Activated CD4-positive, alpha-beta T cell treated with anti-CD3 and anti-CD28 coated beads for 4 hours (primary cell): ENCODE results near the gene IL17C.
A peak's percentile ranks its signal among the peaks of the same experiment; 100 is the strongest.

Experiments used
- DNase-seq, 2 donors: peaks; one replicate each; pipeline ENCODE4 v3.0.0-alpha.2; 2020

Gene IL17C

DNA sequence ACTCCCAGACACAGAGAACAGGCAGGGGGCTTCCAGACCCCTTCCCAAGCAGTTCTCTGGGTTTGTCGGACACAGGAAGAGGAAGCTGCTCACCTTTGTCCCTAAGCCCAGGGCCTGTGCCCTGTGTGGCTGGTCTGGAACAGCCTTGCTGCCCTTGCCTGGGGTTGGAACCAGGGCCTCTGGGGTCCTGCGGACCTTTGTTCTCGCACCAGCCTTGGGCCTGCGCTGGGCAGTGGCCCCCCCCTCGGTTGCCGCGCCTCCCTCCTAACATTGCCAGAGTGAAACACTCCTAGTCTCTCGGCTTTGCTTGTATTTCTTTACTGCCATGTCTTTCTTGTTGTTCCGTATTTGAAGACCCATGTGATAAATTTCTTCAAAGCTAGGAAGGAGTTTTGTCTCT, 8.5 kb upstream of the IL17C start:
- DNase-seq = no peak

DNA sequence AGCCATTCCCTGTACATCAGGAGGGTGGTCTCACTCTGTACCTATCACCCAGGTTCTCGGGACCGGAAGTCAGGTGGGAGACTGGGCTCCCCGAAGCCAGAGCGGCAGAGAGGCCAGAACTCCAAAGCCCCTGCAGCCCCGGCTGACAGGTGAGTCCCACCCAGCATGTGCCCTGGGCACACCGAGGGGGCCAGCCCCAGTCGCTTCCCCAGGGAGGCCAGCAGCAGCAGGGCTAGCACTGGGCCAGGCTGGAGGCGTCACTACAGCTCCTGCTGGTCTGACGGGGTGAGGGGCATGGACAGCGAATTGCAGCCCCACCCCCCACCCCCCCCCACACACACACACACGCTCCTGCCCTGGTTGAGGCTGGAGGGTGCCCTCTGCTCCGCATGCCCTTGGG, 7.9 kb upstream of the IL17C start:
- DNase-seq = no peak

DNA sequence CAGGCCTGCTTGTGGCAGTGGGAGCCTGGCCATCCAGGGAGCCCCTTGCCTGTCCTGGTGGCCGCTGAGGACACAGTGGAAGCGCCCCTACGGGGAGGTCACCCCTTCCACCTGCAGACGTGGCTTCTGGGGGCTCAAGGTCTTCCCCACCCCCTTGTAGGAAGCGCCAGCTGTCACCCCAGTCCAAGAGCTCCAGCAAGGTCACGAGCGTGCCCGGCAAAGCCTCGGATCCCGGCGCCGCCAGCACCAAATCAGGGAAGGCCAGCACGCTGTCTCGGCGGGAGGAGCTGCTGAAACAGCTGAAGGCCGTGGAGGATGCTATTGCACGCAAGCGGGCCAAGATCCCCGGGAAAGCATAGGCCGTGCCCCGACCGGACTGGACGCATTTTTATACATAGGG, 7.4 kb upstream of the IL17C start:
- DNase-seq = no peak

DNA sequence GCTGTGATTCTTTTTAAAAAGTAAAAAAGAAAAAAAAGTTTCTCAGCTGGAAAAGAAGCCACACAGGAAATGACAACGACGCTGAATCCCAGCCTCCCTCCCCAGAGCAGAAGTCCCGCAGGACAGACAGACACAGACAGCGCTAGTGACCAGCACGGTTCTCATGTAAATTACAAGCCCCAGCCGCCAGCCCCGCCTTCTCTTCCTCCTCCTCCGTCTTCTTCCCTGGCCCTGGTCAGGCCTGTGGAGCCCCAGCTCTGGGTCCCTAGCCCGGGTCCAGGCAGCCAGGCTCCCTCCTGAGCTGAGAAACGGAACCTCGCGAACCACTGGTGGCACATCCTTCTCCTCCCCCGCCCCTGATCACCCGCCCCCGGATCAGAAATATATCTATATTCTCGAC, 7.0 kb upstream of the IL17C start:
- DNase-seq = no peak

GRCh38 chr16:88631920-88632586, 6.3 kb upstream of the IL17C start:
- no peak for DNase-seq

DNA sequence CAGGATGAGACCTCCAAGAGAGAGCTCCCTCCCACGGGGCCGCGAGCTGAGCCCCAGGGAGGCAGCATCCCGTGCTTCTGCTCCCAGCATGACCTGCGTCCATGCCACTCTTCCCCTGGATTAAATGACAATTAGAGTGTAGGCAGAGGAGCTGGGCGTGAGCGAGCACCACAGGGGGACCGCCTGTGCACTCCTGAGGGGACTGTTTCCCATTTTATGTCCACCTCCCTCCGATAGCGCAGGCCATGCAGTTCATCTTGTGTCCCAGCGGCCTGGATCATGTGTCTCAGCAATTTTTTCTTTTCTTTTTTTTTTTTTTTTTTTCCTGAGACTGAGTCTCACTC, 5.8 kb upstream of the IL17C start:
- no peak for DNase-seq

DNA sequence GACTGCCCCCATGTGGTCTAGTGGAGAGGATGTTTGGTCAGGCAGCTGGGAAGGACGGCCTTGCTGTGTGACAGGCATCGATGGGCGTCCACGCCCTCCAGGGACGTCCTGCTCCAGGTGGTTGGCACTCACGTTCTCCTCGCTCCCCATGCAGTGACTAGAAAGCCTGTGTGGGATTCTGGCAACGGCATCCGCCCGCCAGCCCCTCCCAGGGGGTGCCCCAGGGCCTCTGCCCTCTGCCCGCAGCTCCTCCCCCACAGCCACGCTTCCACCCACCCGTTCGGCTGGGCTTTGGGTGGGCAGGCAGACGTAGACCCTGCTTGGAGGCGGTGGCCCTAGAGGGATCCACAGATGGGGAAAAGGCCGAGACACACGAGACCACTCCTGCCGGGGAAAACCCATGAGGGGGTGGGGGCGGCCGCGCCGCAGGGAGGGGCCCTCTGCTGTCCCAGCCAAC, 4.7 kb upstream of the IL17C start:
- DNase-seq = peak; percentile 44 to 60

DNA sequence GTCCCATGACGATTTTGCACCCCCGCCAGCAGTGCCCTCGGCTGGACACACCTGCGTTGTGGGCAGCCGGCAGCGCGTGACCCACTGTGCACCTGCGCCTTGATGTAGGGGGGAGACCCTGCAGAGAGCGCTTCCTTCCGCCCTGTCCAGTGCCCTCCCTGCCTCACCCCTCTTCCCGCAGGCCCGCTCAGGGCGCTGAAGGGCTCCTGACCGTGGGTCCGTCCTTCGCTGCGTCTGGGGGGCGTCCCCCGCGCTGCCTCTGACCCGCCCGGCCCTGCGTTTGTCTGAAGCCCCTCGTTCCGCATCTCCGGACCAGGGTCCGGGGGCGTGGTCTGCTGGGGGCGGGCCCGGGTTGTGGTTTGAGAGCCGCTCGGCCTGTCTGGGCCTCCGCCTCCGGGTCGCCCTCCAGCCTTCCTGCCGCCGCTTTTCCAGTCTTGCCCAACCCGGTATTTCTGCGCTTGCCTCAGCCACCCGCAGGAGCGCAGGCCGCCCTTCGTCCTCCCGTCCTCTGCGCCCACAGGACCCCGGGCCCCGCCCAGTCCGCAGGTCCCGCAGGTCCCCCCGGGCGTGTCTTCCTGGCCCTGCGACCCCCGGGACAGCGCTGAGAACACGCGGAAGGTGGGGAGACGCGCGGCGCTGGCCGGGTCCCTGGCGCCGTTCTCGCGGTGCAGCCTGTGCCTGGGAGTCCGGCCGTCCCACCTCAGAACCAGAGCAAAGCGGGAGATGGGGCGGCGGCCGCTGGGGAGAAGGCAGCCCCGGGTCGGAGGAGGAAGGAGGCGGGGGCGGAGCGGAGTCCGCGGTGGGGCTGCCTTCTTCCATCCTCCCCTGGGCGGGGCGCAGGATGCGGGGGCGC, 4.0 kb upstream of the IL17C start:
- peak; percentile 42 to 62 for DNase-seq

GRCh38 chr16:88634994-88635670, 3.2 kb upstream of the IL17C start:
- no peak for DNase-seq

GRCh38 chr16:88635671-88636319, 2.6 kb upstream of the IL17C start:
- DNase-seq = no peak

- DNase-seq = no peak
Observed at GRCh38 chr16:88636488-88637265, 1.7 kb upstream of the IL17C start.

- DNase-seq = no peak
Observed at GRCh38 chr16:88639231-88640038, 1.1 kb downstream of the IL17C start.

GRCh38 chr16:88640039-88640495, 1.7 kb downstream of the IL17C start:
- no peak for DNase-seq

DNA sequence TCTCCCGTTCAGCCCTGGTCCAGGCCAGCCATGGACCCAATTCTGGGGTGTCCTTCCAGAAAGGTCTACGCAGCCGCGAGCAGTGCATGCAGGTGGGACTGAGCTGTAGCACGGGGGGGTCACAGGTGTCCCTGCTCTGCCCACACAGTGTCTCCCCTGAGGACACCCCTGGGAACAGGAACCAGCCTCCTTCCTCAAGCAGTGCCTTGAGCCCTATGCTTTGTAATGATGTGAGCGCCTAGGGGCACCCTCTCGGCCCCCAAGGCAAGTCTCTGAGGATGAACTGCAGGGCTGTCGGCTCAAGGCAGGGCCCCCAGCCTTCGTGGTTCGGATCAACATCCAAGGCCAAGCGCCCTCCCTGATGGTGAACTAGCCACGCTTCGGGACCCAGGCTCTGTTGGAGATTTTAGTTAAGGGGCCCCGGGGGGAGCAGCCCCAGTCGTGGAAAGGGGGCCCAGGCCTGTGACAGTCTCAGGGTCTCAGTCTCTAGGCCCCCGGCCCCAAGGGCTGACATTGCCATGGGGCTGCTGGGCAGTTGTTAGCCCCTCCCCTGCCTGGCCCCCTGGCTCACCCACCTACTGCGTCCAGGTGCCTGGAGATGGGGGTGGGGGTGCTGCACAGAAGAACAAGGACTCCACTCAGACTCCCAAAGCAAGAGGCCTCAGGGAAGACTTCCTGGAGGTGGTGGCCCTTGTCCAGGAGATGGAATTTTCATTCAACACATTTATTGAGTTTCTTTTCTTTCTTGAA, 2.3 kb downstream of the IL17C start:
- DNase-seq = no peak

DNA sequence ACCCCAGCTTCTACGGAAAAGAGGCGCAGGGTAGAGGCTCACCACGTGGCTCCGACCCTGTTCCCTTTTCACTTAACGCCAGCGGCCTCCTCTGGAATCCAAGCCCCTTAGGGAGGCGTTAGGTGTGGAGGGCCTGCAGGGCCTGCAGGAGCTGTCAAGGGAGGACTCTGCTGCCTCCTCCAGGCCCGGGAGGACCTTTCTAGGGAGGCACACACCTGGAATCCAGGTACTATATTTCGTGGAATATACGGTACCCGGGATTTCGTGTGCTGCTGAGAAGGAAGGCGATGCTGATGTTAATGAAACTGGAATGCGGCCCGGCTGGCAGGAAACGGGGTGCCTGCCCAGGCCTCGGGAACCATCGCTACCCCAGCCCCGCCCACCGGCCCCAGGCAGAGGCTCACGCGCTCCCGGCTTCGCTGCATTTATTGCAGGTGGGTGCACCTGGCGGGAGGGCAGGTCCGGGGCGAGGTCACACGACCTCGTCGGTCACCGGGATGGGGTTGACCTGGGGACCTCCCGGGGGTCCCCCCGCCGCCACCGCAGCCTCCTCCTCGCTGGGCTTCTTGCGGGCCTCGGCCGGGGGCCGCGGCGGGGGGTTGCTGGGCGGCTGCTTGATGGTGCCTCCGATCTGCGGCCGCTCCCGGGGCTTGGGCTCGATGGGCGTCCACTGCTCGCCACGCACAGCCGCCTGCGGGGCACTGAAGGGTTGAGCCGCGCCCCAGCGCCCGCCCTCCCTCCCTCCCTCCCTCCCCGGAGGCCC, 4.7 kb downstream of the IL17C start:
- no peak for DNase-seq

GRCh38 chr16:88643644-88643932, 5.2 kb downstream of the IL17C start:
- DNase-seq = no peak

DNA sequence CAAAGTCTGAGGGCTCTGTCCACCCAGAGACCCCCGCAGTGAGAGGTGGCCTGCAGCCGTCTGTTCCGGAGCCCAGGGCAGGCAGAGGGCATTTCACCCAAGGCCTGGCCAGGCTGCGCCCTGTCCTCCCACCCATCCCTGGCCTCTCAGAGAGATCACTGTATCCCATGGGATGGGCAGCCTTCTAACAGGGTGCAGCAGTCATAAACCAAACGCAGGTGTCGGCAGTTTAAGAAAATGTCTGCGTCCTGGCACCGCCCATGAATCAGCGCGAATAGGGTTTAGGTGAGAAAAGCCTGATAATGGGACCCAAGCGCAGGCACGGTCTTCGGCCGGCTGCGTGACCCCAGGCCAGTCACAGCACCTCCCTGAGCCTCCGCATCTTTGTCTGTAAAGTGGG, 7.1 kb downstream of the IL17C start:
- no peak for DNase-seq

- no peak for DNase-seq
Observed at GRCh38 chr16:88645941-88646340, 7.6 kb downstream of the IL17C start.

DNA sequence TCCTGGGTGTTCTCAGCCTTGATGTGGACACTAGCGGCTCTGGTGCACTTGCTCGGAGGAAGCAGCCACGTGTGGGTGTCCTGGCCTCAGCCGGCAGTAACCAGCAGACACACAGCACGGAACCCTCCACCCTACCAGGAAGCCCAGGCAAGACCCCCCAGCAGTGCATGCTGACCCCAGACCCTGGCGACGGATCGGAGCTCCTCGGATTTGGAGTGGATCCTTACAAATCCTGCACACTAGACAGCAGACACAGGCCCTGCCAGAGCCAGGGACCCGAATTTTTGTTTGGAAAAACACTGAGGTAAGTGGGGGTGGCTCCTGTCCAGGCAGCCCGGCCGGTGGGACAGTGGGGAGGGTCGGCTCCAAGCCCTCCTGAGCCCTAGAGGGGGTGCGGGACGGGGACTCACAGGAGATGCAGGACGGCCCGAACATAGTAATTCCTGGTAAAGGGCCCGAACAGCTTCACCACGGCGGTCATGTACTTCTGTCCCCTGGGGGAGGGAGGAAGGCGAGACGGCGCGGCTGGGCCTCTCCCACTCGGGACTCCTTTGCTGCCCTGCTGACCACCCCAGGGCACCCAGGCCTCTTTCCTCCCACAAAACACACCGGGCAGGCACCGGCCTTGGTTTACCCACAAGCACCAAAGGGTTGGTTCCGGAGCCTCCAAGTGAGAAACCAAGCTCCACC, 8.1 kb downstream of the IL17C start:
- DNase-seq = no peak
